ENCODE measurements around the gene NTRK2.

NTRK2 gene

GRCh38 chr9:84823421-84824271, 154.1 kb downstream of the NTRK2 start:
- Histone ChIP-seq H3K9me3 (ENCODE audit: control insufficient read depth, insufficient read depth, low read depth, low read length) (no peaks in the 10 kb centered on the region), H3K4me1 (ENCODE audit: control insufficient read depth, insufficient read depth, low read length) (no peaks in the 10 kb centered on the region), H3K27ac (ENCODE audit: extremely low read depth, low read depth, low read length) (no peak overlapping the region), H3K36me3 (ENCODE audit: control insufficient read depth in 2 of 2, insufficient read depth in 1 of 2, low read length in 2 of 2) (no peaks in the 10 kb centered on the region), H3K4me3 (ENCODE audit: low read depth, low read length) (no peak overlapping the region)
- ChIA-PET CTCF (interaction anchor here (1.1 kb wide), 1 partner anchor 93 kb away, joined by 4 read pairs; no protein-coding TSS in a partner anchor), POLR2A (no interaction called here)
- no peak for TF ChIP-seq PRDM4 (tag by site-specific recombination; IDR thresholded peaks at IDR 0.05)
- TF ChIP-seq ZFP37 (tag by site-specific recombination; IDR thresholded peaks at IDR 0.05): no peak
- TF ChIP-seq TCF7L2 (IDR thresholded peaks at IDR 0.05; ENCODE audit: borderline replicate concordance, low read depth, low read length): no peak
- TF ChIP-seq ZNF473 (tag by site-specific recombination; IDR thresholded peaks at IDR 0.05): no peak
- no peak for TF ChIP-seq ZBTB17 (tag by site-specific recombination; IDR thresholded peaks at IDR 0.05)
- TF ChIP-seq BCL11A (tag by site-specific recombination; IDR thresholded peaks at IDR 0.05; ENCODE audit: low read depth): no peak
- no peak for TF ChIP-seq ZNF16 (tag by site-specific recombination; IDR thresholded peaks at IDR 0.05; ENCODE audit: low read depth)

GRCh38 chr9:84827216-84827765, 157.8 kb downstream of the NTRK2 start:
- Histone ChIP-seq H3K4me3 (ENCODE audit: low read depth, low read length) (no peak overlapping the region), H3K9me3 (ENCODE audit: control insufficient read depth, insufficient read depth, low read depth, low read length) (no peaks in the 10 kb centered on the region), H3K27ac (ENCODE audit: extremely low read depth, low read depth, low read length) (no peak overlapping the region), H3K4me1 (ENCODE audit: control insufficient read depth, insufficient read depth, low read length) (no peaks in the 10 kb centered on the region), H3K36me3 (ENCODE audit: control insufficient read depth in 2 of 2, insufficient read depth in 1 of 2, low read length in 2 of 2) (no peaks in the 10 kb centered on the region)
- CTCF ChIA-PET: interaction anchor here (0.6 to 0.7 kb wide), 2 partner anchors 431 to 514 kb away, joined by 3 read pairs; no protein-coding TSS in a partner anchor
- POLR2A ChIA-PET: no interaction called here
- TF ChIP-seq ZNF248 (tag by site-specific recombination; IDR thresholded peaks at IDR 0.05) (no peak), ZNF664 (tag by site-specific recombination; IDR thresholded peaks at IDR 0.05) (no peak), ZNF645 (tag by site-specific recombination; IDR thresholded peaks at IDR 0.05) (no peak), ZBTB11 (tag by site-specific recombination; conservative IDR thresholded peaks at IDR 0.05; ENCODE audit: low read depth) (no peak), RBAK (tag by site-specific recombination; IDR thresholded peaks at IDR 0.05) (no peak), ZNF366 (tag by site-specific recombination; conservative IDR thresholded peaks at IDR 0.05) (no peak), ZNF174 (tag by site-specific recombination; IDR thresholded peaks at IDR 0.05) (no peak), ZBTB26 (tag by site-specific recombination; optimal IDR thresholded peaks at IDR 0.05) (no peak), PRDM10 (tag by site-specific recombination; IDR thresholded peaks at IDR 0.05) (no peak), ZNF18 (tag by site-specific recombination; IDR thresholded peaks at IDR 0.05) (no peak)

Data from HEK293 (cell line).